Activated naive CD4-positive, alpha-beta T cell treated with anti-CD3 and anti-CD28 coated beads, Interleukin-2, amount 50 U/mL, for 16 hours (primary cell): Measurements from ENCODE around the gene NEO1.
"Not testable (repeated sequence)": the region's sequence is repeated elsewhere in the genome, so short reads cannot be mapped to it uniquely, and the experiment has no call there.

ENCODE experiments used
- DNase-seq: peaks from one replicate; pipeline ENCODE4 v3.0.0-alpha.2; 2020

Gene NEO1

DNA sequence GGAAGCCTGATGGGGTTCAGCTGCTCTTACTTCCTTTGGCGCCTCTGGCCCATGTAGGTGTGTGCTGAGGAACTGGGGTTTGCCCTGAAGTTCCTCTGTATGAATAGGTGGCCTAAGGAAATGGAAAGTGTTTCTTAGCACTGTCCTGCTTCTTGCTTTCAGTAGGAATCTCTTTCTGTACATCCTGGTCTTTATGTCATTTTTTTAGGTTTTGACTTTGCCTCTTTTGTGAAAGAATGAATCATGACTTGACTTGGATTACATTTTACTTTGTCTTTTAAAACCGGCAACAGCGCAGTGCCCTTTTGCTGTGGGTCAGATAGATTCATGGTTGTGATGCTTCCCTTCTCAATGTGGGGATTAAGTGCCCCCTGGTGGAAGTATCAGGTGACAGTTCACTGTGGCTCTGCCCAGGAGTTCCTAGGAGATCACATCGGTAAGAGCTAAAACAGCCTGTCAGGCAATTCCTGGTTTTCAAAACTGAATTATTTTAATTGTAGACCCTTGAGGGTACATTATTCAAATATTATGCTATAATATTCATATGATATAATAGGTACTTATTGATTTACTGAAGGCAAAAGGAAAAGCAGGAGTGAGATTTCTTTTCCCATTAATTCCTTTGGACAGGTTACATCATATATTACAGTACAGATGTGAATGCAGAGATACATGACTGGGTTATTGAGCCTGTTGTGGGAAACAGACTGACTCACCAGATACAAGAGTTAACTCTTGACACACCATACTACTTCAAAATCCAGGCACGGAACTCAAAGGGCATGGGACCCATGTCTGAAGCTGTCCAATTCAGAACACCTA is 221.1 kb downstream of the NEO1 start:
- peak; percentile 38 for DNase-seq

- DNase-seq: no peak
Observed at GRCh38 chr15:73275862-73276261, 223.6 kb downstream of the NEO1 start.

DNA sequence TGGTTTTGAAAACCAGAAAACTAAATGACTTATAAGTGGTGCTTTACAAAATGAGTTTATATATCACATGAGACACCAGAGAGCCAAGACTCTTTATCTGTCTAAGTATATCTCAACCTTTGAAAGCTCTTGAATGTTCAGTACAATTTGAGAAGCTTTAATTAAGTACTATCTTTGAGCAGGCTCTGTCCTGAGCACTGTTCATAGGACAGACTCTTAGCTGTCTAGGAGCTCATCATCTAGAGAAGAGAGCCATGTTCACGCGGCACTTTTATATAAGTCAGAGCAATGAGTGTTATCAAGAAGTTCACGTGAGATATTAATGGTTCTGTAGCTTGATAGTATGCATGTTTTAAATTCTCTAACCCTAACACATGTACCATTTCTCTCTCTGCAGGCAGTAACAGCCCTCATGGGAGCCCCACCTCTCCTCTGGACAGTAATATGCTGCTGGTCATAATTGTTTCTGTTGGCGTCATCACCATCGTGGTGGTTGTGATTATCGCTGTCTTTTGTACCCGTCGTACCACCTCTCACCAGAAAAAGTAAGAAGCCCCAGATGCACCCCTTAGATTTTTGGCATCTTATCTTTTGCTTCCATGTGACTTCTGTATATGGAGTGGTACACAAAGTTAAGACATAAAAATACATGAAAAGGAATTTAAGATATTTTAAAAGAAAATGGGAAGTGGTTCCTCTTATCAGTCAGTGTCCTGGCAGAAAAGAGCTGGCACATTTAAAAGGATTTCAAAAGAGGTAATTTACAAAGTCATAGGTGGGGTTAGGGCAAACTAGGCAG is 230.5 kb downstream of the NEO1 start:
- DNase-seq: no peak

DNA sequence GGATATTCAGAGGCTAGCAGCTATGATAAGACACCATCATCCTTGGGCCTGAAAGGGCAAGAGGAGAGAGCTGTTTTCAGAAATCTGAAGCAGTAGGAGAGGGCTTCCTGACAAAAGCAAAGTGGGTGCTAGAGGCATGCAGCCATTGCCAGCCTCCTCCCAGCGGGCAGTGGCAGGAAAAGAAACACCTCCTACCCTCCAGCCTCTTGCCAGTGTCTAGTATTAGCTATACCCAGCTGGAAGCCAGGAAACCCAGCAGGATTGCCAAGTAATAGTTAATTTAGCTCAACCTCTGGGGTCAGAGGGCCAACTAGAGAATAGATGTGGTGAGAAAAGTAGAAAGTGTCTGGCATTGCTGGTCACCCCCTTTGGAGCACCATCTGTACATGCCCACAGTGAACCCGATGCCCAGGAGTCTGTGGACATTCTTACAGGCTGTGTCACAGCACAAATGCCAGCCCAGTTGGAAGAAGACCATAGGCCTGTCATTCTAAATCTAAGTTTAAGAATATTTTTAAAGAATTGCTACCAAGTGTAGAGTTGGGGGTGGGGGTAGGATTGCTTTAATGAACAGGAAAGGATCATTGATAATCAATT is 231.2 kb downstream of the NEO1 start:
- DNase-seq: no peak

- DNase-seq: no peak
Observed at GRCh38 chr15:73284090-73284716, 231.9 kb downstream of the NEO1 start.

DNA sequence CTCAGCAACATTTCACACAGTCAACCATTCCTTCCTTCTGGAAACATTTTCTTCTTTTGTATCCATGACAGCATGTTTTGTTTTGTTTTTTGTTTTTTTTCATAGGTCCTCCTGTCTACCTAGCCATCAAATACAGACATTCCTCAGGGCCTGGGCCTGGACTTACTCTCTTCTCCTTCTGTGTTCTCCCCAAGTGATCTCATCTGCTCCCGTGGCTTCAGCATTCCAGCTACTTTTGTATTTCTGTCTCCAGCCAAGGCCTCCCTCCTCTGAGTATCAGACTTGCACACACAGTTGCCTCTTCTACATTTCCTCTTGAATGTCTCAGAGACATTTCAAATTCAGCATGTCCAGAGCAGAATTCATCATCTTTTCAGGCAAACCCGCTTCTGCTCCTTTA is 234.0 kb downstream of the NEO1 start:
- no peak for DNase-seq

DNA sequence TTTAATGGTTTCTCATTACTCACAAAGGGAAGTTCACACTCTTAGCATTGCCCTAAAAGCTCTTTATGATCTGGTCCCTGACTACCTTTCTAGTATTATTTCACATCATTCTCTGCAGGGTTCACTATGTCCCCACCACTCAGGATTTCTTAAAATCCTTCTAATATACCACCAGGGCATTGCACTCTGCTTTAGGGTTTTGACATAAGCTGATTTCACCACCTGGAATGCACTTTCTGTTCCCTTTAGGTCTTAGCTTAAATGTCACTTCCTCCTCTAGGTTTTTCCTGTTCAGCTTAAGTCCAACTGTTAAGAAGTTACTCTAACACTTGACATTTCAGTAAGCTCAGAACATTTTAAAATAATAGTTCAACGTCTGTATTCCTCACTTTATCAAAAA is 234.8 kb downstream of the NEO1 start:
- DNase-seq: no peak

GRCh38 chr15:73291441-73291840 is 239.2 kb downstream of the NEO1 start:
- DNase-seq: no peak

DNA sequence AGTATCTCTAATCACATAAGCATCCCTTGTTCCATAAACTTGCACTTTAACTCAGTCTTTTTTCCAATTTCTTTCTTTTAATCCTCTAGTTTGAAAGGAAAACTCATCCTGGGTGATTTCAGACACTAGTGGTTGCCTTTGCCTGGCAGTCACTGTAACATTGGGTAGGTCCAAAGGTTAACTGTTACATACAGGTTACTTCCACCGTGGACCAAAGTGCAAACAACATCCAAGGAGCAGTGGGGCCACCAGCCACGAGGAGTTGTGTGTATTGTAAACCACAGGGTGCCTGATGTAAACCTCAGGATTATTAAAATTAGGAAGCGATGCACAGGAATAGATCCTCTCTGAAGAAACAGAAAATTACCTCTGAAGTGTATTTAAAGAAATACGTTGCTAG is 241.5 kb downstream of the NEO1 start:
- no peak for DNase-seq

DNA sequence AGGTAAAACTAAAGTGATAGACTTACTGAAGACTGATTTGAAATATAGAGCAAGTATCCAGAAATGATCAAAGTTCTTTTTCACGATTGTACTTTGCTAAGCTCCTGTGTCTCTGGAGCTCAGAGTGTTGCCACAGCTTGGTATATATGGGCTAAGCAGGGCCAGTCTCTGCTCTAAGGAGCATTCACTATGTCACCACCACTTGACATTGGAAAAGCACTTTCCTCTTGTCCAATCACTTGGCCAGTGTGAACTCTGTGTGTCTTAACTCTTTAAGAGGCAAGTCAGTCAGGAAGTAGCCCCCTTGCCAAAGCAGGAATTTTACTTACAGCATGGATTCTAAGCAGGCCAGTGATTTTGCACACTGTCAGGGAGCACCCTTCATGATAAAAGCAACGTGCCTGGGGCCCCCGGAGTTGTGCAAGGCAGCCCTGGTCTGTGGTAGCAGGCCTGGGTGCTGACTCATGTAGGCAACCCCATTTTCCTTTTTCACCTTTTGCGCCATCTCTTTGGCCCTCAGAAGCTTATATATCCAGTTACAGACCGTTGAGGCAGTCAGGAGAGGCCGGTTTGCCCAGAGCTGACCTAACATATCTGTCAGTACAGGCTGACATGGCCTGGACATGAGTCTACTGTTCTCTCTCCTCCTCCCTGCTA is 243.5 kb downstream of the NEO1 start:
- DNase-seq: no peak

DNA sequence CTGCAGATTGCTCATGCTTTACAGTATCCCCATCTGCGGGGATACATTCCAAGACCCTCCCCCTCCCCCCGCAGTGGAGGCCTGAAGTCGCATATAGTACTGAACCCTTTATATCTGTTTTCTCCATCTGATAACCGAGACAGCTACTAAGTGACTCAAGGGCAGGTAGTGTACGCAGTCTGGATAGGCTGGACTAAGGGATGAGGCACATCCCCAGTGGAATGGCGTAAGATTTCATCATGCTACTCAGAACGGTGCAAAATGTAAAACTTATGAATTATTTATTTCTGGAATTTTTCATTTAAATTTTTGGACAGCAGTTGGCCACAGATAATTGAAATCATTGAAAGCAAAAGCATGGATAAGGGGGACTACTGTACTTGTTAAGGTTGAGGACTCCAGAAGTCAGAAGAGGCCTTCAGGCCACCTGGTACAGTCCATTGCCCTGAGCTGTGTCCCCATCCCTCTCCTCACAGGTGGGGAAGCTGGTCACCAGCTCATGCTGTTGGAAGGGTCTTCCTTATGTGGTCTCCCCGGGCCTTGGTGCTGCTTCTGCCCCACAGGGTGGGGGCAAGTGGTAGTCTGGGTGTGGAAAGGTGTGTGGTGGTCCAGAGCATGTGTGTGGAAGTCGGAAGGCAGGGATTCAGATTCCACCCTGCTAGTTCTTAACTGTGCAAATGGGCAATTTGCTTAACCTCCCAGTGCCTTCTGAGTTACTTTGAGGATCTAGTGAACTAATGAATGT is 244.5 kb downstream of the NEO1 start:
- DNase-seq: no peak

GRCh38 chr15:73298522-73299245 is 246.4 kb downstream of the NEO1 start:
- no peak for DNase-seq

GRCh38 chr15:73300286-73300685 is 248.0 kb downstream of the NEO1 start:
- not testable (repeated sequence) for DNase-seq

GRCh38 chr15:73303636-73304035 is 251.4 kb downstream of the NEO1 start:
- DNase-seq: no peak

DNA sequence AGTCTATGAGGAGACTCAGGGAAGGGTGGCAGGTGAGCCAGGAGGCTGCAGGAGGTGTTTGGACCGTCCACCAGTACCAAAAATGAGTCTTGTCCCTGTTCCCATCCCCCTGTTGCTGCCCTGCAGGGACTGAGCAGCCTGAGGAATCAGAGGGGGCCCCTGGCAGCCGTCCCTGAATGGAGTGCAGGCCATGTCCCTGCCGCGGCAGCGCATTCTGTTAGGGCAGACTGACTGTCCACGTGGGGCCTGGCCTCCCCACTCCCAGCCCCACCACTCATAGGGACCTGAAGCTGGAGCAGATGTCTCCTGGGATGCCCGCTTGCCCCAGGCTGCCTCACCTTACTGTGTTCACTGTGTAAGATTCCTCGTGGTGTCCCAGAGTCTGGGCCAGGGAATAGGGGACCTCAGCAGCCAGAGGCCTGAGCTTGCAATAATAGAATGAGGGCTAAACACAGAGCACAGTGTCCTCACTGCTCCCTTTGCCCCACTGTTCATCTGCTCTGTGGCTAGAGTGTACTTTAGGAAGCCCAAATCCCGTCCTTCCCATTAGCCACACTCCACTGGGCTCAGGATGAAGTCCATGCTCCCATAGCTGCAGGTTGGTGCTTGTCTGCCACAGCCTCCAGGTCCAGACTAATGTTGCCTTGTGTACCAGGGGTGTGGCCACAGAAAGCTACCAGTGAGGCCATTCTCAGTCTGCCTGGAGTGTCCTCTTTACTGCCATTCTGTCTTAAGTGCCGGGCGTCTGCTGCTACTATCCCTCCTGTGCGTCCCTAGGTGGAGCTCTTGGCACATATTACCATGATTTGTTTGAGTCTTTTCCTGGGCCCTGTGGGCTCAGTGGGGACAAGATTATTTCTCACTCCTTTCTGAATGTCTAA is 253.3 kb downstream of the NEO1 start:
- DNase-seq: no peak

GRCh38 chr15:73308305-73308704 is 256.0 kb downstream of the NEO1 start:
- DNase-seq: no peak

GRCh38 chr15:73313861-73314260 is 261.6 kb downstream of the NEO1 start:
- no peak for DNase-seq

- DNase-seq: no peak
Observed at GRCh38 chr15:73317651-73318462, 265.6 kb downstream of the NEO1 start.
